Muscle of leg (tissue), 11 donors: ENCODE measurements around the gene LY6G6D. TPM values are rescaled to one million over a fixed set of nuclear protein-coding genes. Genes with fewer than 3 reads are reported as not detected.

Experiments
- DNase-seq: peaks from one replicate; pipeline ENCODE4 v3.0.0; 2013
- H3K27ac ChIP-seq: one replicate; pipeline ENCODE4 v1.5.1; 2013; ENCODE audit warnings: mild to moderate bottlenecking, low read length, control low read depth
- H3K27me3 ChIP-seq: one replicate; pipeline ENCODE4 v1.6.1; 2013; ENCODE audit warnings: low read length; ENCODE audit not compliant: control insufficient read depth, insufficient read depth
- H3K36me3 ChIP-seq: one replicate; pipeline ENCODE4 v1.6.1; 2013; ENCODE audit warnings: low read length; ENCODE audit not compliant: control insufficient read depth, insufficient read depth
- H3K4me1 ChIP-seq: one replicate; pipeline ENCODE4 v1.6.1; 2013; ENCODE audit warnings: low read length; ENCODE audit not compliant: control insufficient read depth, insufficient read depth
- H3K4me3 ChIP-seq: one replicate; pipeline ENCODE4 v1.5.1; 2013; ENCODE audit warnings: low read length, control low read depth
- H3K9me3 ChIP-seq: replicated peaks from 2 replicates; pipeline ENCODE4 v1.6.1; 2013; ENCODE audit warnings: low read depth, low read length; ENCODE audit not compliant: control insufficient read depth
- WGBS: methylation state at CpG from one replicate; pipeline ENCODE4 v1.1.5; 2013; ENCODE audit warnings: missing lambda C conversion rate; ENCODE audit not compliant: insufficient coverage; 5-methylcytosine and 5-hydroxymethylcytosine counted together
- polyA plus RNA-seq, 8 donors: library from polyadenylated mRNA; unstranded; fragments of 120-200 nt; gene quantifications; one replicate each; pipeline versions ENCODE4 v1.2.1 to v1.2.3, GENCODE V29; 2013; ENCODE audit warnings: inconsistent platforms in 1 of 8, low replicate concordance in 1 of 8; ENCODE audit not compliant: insufficient read length in 8 of 8, insufficient read depth in 1 of 8
- total RNA-seq: library from RNA; stranded (reverse); fragments of 120-200 nt; gene quantifications from one replicate; pipeline ENCODE4 v1.2.4, GENCODE V29; 2013

Gene LY6G6D
- total and polyA plus RNA-seq, 9 donors: 0.31 to 1.7 (median 0.70) TPM; not detected in 3

GRCh38 chr6:31719001-31719400 lies 3.9 kb downstream of the LY6G6D start:
- H3K36me3 ChIP-seq: peaks cover 2% of the 10 kb centered on the region

GRCh38 chr6:31720196-31720770 lies 5.1 kb downstream of the LY6G6D start:
- H3K36me3 ChIP-seq: peaks cover 12% of the 10 kb centered on the region

More at GRCh38 chr6:31719001-31719400, 3.9 kb downstream of the LY6G6D start:
- no peak overlapping the region for H3K4me3 ChIP-seq
- no peaks in the 10 kb centered on the region for H3K27me3 ChIP-seq
- peaks cover 14% of the 10 kb centered on the region for H3K4me1 ChIP-seq
- H3K27ac ChIP-seq: no peak overlapping the region
- WGBS: 80% methylated on average over 4 of the region's 6 CpGs
- H3K9me3 ChIP-seq: no peaks in the 10 kb centered on the region
- no peak for DNase-seq

GRCh38 chr6:31721351-31722020 lies 6.3 kb downstream of the LY6G6D start, which contains the start of gene LY6G6C:
Gene LY6G6C, minus strand, starts transcription at chr6:31721746. Its CDS starts 67 bp downstream, at chr6:31721679.
- H3K36me3 ChIP-seq: peaks cover 24% of the 10 kb centered on the region
- H3K4me3 ChIP-seq: no peak within 1 kb of the TSS
- H3K9me3 ChIP-seq: no peaks in the 10 kb centered on the region
- WGBS: 100% methylated on average over 2 of the region's 4 CpGs
- H3K27me3 ChIP-seq: no peaks in the 10 kb centered on the region
- no peak within 1 kb of the TSS for H3K27ac ChIP-seq
- H3K4me1 ChIP-seq: no peaks in the 10 kb centered on the region
- no peak for DNase-seq

More at GRCh38 chr6:31720196-31720770, 5.1 kb downstream of the LY6G6D start:
- no peak overlapping the region for H3K4me3 ChIP-seq
- WGBS: 100% methylated on average over 1 of the region's 5 CpGs
- H3K9me3 ChIP-seq: no peaks in the 10 kb centered on the region
- H3K27me3 ChIP-seq: no peaks in the 10 kb centered on the region
- H3K27ac ChIP-seq: no peak overlapping the region
- DNase-seq: no peak
- H3K4me1 ChIP-seq: peaks cover 4% of the 10 kb centered on the region

- no peak for DNase-seq
- H3K36me3 ChIP-seq: peaks cover 30% of the 10 kb centered on the region
- peaks cover 1% of the 10 kb centered on the region for H3K4me1 ChIP-seq
- 95% methylated on average over 3 of the region's 3 CpGs for WGBS
- no peaks in the 10 kb centered on the region for H3K9me3 ChIP-seq
- no peak overlapping the region for H3K4me3 ChIP-seq
- H3K27ac ChIP-seq: no peak overlapping the region
- H3K27me3 ChIP-seq: no peaks in the 10 kb centered on the region
Measured at GRCh38 chr6:31722173-31722572, 7.0 kb downstream of the LY6G6D start.

GRCh38 chr6:31723245-31723979 lies 8.3 kb downstream of the LY6G6D start, which contains the start of gene MPIG6B:
Gene MPIG6B, plus strand, starts transcription at chr6:31723373. Its CDS starts 11 bp downstream, at chr6:31723384.
- 70% methylated on average over 31 of the region's 46 CpGs for WGBS
- H3K27me3 ChIP-seq: no peaks in the 10 kb centered on the region

GRCh38 chr6:31723980-31724691 lies 9.0 kb downstream of the LY6G6D start:
- H3K9me3 ChIP-seq: no peaks in the 10 kb centered on the region
- peaks cover 45% of the 10 kb centered on the region for H3K36me3 ChIP-seq
- peaks cover 20% of the 10 kb centered on the region for H3K4me1 ChIP-seq
- H3K4me3 ChIP-seq: no peak overlapping the region
- DNase-seq: no peak
- H3K27ac ChIP-seq: no peak overlapping the region
- WGBS: 85% methylated on average over 23 of the region's 25 CpGs
- H3K27me3 ChIP-seq: no peaks in the 10 kb centered on the region

More at GRCh38 chr6:31723245-31723979, 8.3 kb downstream of the LY6G6D start, which contains the start of gene MPIG6B:
- Histone ChIP-seq H3K4me3 (no peak within 1 kb of the TSS), H3K4me1 (peaks cover 13% of the 10 kb centered on the region), H3K36me3 (peaks cover 41% of the 10 kb centered on the region), H3K9me3 (no peaks in the 10 kb centered on the region), H3K27ac (no peak within 1 kb of the TSS)
- no peak for DNase-seq

- Histone ChIP-seq H3K4me1 (peaks cover 27% of the 10 kb centered on the region), H3K36me3 (peaks cover 50% of the 10 kb centered on the region), H3K27me3 (no peaks in the 10 kb centered on the region), H3K4me3 (no peak overlapping the region), H3K27ac (no peak overlapping the region), H3K9me3 (no peaks in the 10 kb centered on the region)
- WGBS: 94% methylated on average over 8 of the region's 12 CpGs
- no peak for DNase-seq
Measured at GRCh38 chr6:31725502-31726350, 10.6 kb downstream of the LY6G6D start.

- 82% methylated on average over 6 of the region's 7 CpGs for WGBS
- no peak overlapping the region for H3K4me3 ChIP-seq
- peaks cover 29% of the 10 kb centered on the region for H3K4me1 ChIP-seq
- H3K9me3 ChIP-seq: no peaks in the 10 kb centered on the region
- H3K27me3 ChIP-seq: no peaks in the 10 kb centered on the region
- H3K27ac ChIP-seq: peak overlapping the region; percentile 65
- H3K36me3 ChIP-seq: peaks cover 63% of the 10 kb centered on the region
- DNase-seq: peak; percentile 65
Measured at GRCh38 chr6:31727034-31727716, 12.0 kb downstream of the LY6G6D start.
